Stomach (tissue), 9 donors: Measurements from ENCODE around the gene SEMA3D. TPM values are rescaled to one million over a fixed set of nuclear protein-coding genes. Genes with fewer than 3 reads are reported as not detected.

Source experiments
- DNase-seq, 2 donors: peaks; one replicate each; pipeline versions ENCODE4 v3.0.0 to v3.0.0-alpha.2; 2013 to 2019
- H3K27ac ChIP-seq, 5 donors: fragments of 200-600 bp in 4 of 5; sonication (generic) in 4 of 5; one replicate each; pipeline ENCODE4 v1.5.1; 2013 to 2019; ENCODE audit warnings: mild to moderate bottlenecking in 1 of 5, moderate library complexity in 1 of 5
- H3K27me3 ChIP-seq, 3 donors: fragments of 200-600 bp; sonication (generic); one replicate each; pipeline ENCODE4 v1.5.1; 2017 to 2019; ENCODE audit warnings: mixed run types in 1 of 3
- H3K36me3 ChIP-seq, 4 donors: fragments of 200-600 bp; sonication (generic); 1 replicate in 3 of 4; 2 replicates in 1 of 4; pipeline ENCODE4 v1.5.1; 2016 to 2019
- H3K4me1 ChIP-seq, 4 donors: fragments of 200-600 bp; sonication (generic); one replicate each; pipeline ENCODE4 v1.5.1; 2016 to 2019
- H3K4me3 ChIP-seq, 4 donors: fragments of 200-600 bp; sonication (generic) in 3 of 4; one replicate each; pipeline ENCODE4 v1.5.1; 2016 to 2019; ENCODE audit warnings: mild to moderate bottlenecking in 1 of 4
- H3K9me3 ChIP-seq, 4 donors: fragments of 200-600 bp; sonication (generic); one replicate each; pipeline ENCODE4 v1.5.1; 2016 to 2019
- EP300 ChIP-seq: sonication (generic); formaldehyde crosslinking; IDR thresholded peaks from one replicate; pipeline ENCODE4 v1.6.1; 2017; ENCODE audit warnings: antibody characterized with exemption
- POLR2A ChIP-seq, 4 donors: fragments of 450-650 bp; IDR thresholded peaks; one replicate each; pipeline ENCODE4 v1.6.1; 2016; ENCODE audit warnings: antibody characterized with exemption in 4 of 4, control low read depth in 2 of 4, mild to moderate bottlenecking in 1 of 4, moderate library complexity in 1 of 4
- POLR2AphosphoS5 ChIP-seq, 3 donors: sonication (generic); formaldehyde crosslinking; IDR thresholded peaks; one replicate each; pipeline ENCODE4 v1.6.1; 2016; ENCODE audit warnings: antibody characterized with exemption in 3 of 3
- WGBS, 5 donors: extraction: QIAGEN DNeasy Blood & Tissue Kit in 3 of 5; methylation state at CpG; one replicate each; pipeline versions ENCODE4 v1.1.5 to v1.1.7; 2013 to 2018; 5-methylcytosine and 5-hydroxymethylcytosine counted together
- intact Hi-C: fragments of 100-400 bp; cut with DNase I; formaldehyde crosslinking; loops from one replicate; pipeline ENCODE4 v1.15.1; 2023; ENCODE audit warnings: low total_unique reads
- polyA plus RNA-seq, 3 donors: library from polyadenylated mRNA; stranded (reverse); fragments of 200-250 nt; gene quantifications; one replicate each; pipeline ENCODE4 v1.2.3, GENCODE V29; 2013
- total RNA-seq, 5 donors: library from RNA; depleted of rRNA; stranded (reverse); fragments of >200 nt; gene quantifications; one replicate each; pipeline versions ENCODE4 v1.1.0 to v1.2.3, GENCODE V29; 2014 to 2016
- TF ChIP-seq, protein P1 (sequence below), 7 experiments: fragments of 450-650 bp in 4 of 7; fragments of 200-600 bp in 3 of 7; sonication (generic) in 3 of 7; IDR thresholded peaks; one replicate each; pipeline ENCODE4 v1.5.1; 2016 to 2019; ENCODE audit warnings: antibody characterized with exemption in 7 of 7, control low read depth in 2 of 7, mild to moderate bottlenecking in 1 of 7
- donor health status: healthy with polysubstance abuse.
- donor health status: Bipolar disorder and iron deficiency.
- donor health status: healthy.

SEMA3D gene
- total and polyA plus RNA-seq, 8 donors: 0.44 to 20.9 (median 2.6) TPM; not detected in 1

DNA sequence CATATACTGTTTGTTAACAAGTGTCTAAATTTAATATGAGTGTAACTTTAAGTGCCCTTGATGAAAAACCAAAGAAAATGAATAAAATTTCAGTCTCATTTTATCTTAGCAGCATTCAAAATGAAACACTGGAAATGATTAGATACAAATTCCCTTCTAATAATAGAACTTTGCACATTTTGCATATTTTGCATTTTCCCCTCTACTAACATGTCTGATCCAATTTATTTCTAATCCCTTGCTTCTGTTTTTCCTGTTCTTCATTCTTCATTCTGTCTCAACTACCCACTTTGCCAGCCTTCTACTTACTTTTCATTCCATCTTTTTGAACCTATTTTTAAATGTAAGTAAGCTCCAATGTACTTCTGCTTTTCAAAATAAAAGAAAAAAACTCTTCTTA lies 42.7 kb upstream of the SEMA3D start:
- TF ChIP-seq, protein P1, sequence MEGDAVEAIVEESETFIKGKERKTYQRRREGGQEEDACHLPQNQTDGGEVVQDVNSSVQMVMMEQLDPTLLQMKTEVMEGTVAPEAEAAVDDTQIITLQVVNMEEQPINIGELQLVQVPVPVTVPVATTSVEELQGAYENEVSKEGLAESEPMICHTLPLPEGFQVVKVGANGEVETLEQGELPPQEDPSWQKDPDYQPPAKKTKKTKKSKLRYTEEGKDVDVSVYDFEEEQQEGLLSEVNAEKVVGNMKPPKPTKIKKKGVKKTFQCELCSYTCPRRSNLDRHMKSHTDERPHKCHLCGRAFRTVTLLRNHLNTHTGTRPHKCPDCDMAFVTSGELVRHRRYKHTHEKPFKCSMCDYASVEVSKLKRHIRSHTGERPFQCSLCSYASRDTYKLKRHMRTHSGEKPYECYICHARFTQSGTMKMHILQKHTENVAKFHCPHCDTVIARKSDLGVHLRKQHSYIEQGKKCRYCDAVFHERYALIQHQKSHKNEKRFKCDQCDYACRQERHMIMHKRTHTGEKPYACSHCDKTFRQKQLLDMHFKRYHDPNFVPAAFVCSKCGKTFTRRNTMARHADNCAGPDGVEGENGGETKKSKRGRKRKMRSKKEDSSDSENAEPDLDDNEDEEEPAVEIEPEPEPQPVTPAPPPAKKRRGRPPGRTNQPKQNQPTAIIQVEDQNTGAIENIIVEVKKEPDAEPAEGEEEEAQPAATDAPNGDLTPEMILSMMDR (IDR thresholded peaks at IDR 0.05): no peak
- H3K27me3 ChIP-seq: no peaks in the 10 kb centered on the region
- no peaks in the 10 kb centered on the region for H3K9me3 ChIP-seq
- H3K27ac ChIP-seq: no peak overlapping the region
- H3K4me3 ChIP-seq: no peak overlapping the region
- intact Hi-C loops: no loop called here
- DNase-seq: no peak
- H3K36me3 ChIP-seq: no peaks in the 10 kb centered on the region
- H3K4me1 ChIP-seq: no peaks in the 10 kb centered on the region

DNA sequence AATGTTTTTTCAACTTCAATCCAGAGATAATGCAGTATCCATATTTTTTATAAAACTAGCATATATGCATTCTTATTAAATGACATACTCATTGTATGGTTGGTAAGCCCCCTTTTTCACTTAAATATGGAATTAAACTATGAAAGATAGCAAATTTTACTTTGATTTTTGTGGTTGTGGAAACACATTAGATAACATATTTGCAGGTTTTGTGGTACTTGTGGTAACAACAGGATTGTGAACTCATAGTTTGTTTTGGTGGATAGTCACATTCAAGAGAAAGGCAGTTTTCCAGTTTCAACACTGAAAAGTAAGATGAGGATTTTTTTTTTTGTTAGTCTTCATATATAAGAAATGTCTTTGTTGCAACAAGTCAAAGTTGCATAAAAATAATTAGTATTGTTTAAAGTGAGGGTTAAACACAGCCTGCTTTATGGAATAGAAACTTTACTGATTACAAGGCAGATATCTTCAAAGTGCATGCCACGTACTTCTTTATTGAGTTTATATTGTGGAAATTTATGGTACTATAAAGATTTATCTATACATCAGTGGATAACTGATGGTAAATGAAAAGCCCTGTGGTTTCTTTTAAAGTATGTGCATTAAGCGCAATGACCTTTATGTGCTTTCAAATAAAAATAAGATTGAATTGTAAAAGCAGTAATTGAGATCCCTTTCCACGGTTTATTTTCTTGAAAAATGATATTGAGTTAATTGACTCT lies 39.7 kb upstream of the SEMA3D start:
- Histone ChIP-seq H3K4me1 (no peaks in the 10 kb centered on the region), H3K36me3 (no peaks in the 10 kb centered on the region), H3K27me3 (no peaks in the 10 kb centered on the region), H3K4me3 (no peak overlapping the region), H3K9me3 (no peaks in the 10 kb centered on the region), H3K27ac (no peak overlapping the region)
- DNase-seq: no peak
- TF ChIP-seq POLR2AphosphoS5 (IDR thresholded peaks at IDR 0.05) (no peak), EP300 (no peak), POLR2A (IDR thresholded peaks at IDR 0.05) (no peak)
- TF ChIP-seq, protein P1 (IDR thresholded peaks at IDR 0.05): no peak
- WGBS, 5 donors: 65 to 85% (median 71%) methylated on average over 3 of the region's 3 CpGs
- intact Hi-C loops: no loop called here

DNA sequence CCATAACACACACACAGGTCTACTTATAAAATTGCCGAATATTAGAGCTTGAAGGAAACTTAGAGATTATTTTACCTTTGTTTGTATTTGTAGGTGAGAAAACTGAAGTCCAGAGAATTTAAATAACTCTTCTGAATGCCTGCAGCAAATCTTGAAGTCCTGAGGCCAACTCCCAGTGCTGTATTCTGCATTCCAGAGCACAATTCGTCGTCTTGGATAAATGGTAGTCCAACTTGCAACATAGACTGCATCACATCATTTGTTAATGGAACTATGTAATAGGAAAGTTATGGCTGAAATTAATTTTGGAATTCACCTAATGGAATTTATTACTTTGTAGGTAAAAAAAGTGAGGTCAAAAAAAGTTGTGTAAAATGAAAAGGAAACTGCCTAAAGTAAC lies 37.3 kb upstream of the SEMA3D start:
- TF ChIP-seq, protein P1 (IDR thresholded peaks at IDR 0.05): no peak
- TF ChIP-seq POLR2A (IDR thresholded peaks at IDR 0.05) (no peak), EP300 (no peak), POLR2AphosphoS5 (IDR thresholded peaks at IDR 0.05) (no peak)
- H3K4me1 ChIP-seq: no peaks in the 10 kb centered on the region
- H3K4me3 ChIP-seq: no peak overlapping the region
- no peak overlapping the region for H3K27ac ChIP-seq
- 52 to 71% (median 67%) methylated on average over 3 of the region's 3 CpGs for WGBS, 5 donors
- no peak for DNase-seq
- H3K9me3 ChIP-seq: no peaks in the 10 kb centered on the region
- no peaks in the 10 kb centered on the region for H3K27me3 ChIP-seq
- intact Hi-C loops: no loop called here
- no peaks in the 10 kb centered on the region for H3K36me3 ChIP-seq

DNA sequence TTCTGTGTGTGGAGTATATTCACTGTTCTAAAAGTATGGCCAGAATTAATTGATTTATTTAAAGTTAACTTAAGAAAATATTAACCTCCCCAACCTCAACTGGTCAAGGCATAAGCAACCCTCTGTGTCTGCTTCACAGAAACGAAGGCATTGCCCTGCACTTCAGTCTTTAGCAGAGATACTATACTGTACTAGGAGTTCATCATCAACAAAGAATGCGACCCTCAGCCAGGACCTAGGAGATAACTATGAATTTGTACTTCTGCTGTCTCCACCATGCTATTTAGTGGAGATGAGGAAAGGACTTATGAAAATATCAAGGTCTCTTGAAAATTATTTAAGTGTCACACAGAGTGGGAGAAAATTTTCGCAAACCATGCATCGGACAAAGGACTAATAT lies 35.7 kb upstream of the SEMA3D start:
- H3K9me3 ChIP-seq: no peaks in the 10 kb centered on the region
- intact Hi-C loops: no loop called here

More for the DNA sequence above, 35.7 kb upstream of the SEMA3D start:
- DNase-seq: no peak
- Histone ChIP-seq H3K27me3 (no peaks in the 10 kb centered on the region), H3K4me3 (no peak overlapping the region), H3K36me3 (no peaks in the 10 kb centered on the region), H3K27ac (no peak overlapping the region), H3K4me1 (no peaks in the 10 kb centered on the region)
- 84 to 91% (median 90%) methylated on average over 4 of the region's 4 CpGs for WGBS, 5 donors
- TF ChIP-seq POLR2AphosphoS5 (IDR thresholded peaks at IDR 0.05): no peak
- no peak for TF ChIP-seq POLR2A (IDR thresholded peaks at IDR 0.05)
- TF ChIP-seq EP300: no peak
- TF ChIP-seq, protein P1 (IDR thresholded peaks at IDR 0.05): no peak
